GM19395 (cell line): ENCODE results near the gene INPP5A.
"Not testable (repeated sequence)": the region's sequence is repeated elsewhere in the genome, so short reads cannot be mapped to it uniquely, and the experiment has no call there.

ENCODE experiments used
- ATAC-seq: cut with Tn5 transposase; IDR thresholded peaks from one replicate; pipeline ENCODE4 v1.9.1; 2021; ENCODE audit warnings: mild to moderate bottlenecking, moderate library complexity; ENCODE audit not compliant: unreplicated experiment

Gene INPP5A

GRCh38 chr10:132559538-132559937 lies 22.0 kb downstream of the INPP5A start:
- no peak for ATAC-seq

GRCh38 chr10:132560241-132560731 lies 22.7 kb downstream of the INPP5A start:
- no peak for ATAC-seq

- no peak for ATAC-seq
Measured at GRCh38 chr10:132562177-132562915, 24.8 kb downstream of the INPP5A start.

GRCh38 chr10:132562916-132563456 lies 25.4 kb downstream of the INPP5A start:
- no peak for ATAC-seq

GRCh38 chr10:132563485-132564248 lies 26.1 kb downstream of the INPP5A start:
- ATAC-seq: peak; percentile 88

- ATAC-seq: no peak
Measured at GRCh38 chr10:132564249-132564605, 26.6 kb downstream of the INPP5A start.

- ATAC-seq: no peak
Measured at GRCh38 chr10:132564690-132565089, 27.1 kb downstream of the INPP5A start.

- no peak for ATAC-seq
Measured at GRCh38 chr10:132565516-132566209, 28.1 kb downstream of the INPP5A start.

- no peak for ATAC-seq
Measured at GRCh38 chr10:132566892-132567291, 29.3 kb downstream of the INPP5A start.

- no peak for ATAC-seq
Measured at GRCh38 chr10:132570265-132570664, 32.7 kb downstream of the INPP5A start.

- peak; percentile 36 for ATAC-seq
Measured at GRCh38 chr10:132570771-132571649, 33.4 kb downstream of the INPP5A start.

- ATAC-seq: peak; percentile 72
Measured at GRCh38 chr10:132571650-132572544, 34.3 kb downstream of the INPP5A start.

GRCh38 chr10:132572545-132572937 lies 35.0 kb downstream of the INPP5A start:
- peak; percentile 4 for ATAC-seq

- ATAC-seq: not testable (repeated sequence)
Measured at GRCh38 chr10:132572946-132573345, 35.4 kb downstream of the INPP5A start.

GRCh38 chr10:132574288-132574687 lies 36.7 kb downstream of the INPP5A start:
- ATAC-seq: no peak

GRCh38 chr10:132574783-132575319 lies 37.3 kb downstream of the INPP5A start:
- no peak for ATAC-seq

- peak; percentile 41 for ATAC-seq
Measured at GRCh38 chr10:132575320-132576201, 38.0 kb downstream of the INPP5A start.
